Tibial nerve (tissue), 4 donors: ENCODE measurements around the gene DESI2. TPM values are rescaled to one million over a fixed set of nuclear protein-coding genes. Genes with fewer than 3 reads are reported as not detected.

Experiments
- DNase-seq, 2 donors: peaks; one replicate each; pipeline ENCODE4 v3.0.0-alpha.2; 2019; ENCODE audit warnings: low spot score in 2 of 2
- H3K27ac ChIP-seq, 4 donors: fragments of 200-600 bp; sonication (generic) in 3 of 4; one replicate each; pipeline ENCODE4 v1.5.1; 2017 to 2019; ENCODE audit warnings: mild to moderate bottlenecking in 1 of 4
- H3K27me3 ChIP-seq, 2 donors: fragments of 200-600 bp; sonication (generic) in 1 of 2; one replicate each; pipeline versions ENCODE4 v1.5.1 to v1.6.0; 2017 to 2019
- H3K36me3 ChIP-seq, 3 donors: fragments of 200-600 bp; sonication (generic); one replicate each; pipeline ENCODE4 v1.5.1; 2018 to 2019
- H3K4me1 ChIP-seq, 4 donors: fragments of 200-600 bp; sonication (generic) in 3 of 4; one replicate each; pipeline ENCODE4 v1.5.1; 2017 to 2019
- H3K4me3 ChIP-seq, 4 donors: fragments of 200-600 bp; sonication (generic) in 3 of 4; one replicate each; pipeline ENCODE4 v1.5.1; 2017 to 2019; ENCODE audit warnings: mild to moderate bottlenecking in 1 of 4, moderate library complexity in 1 of 4
- H3K9me3 ChIP-seq, 4 donors: fragments of 200-600 bp; sonication (generic) in 3 of 4; one replicate each; pipeline ENCODE4 v1.5.1; 2017 to 2019
- CTCF ChIP-seq, 5 experiments: fragments of 200-600 bp in 3 of 5; fragments of 450-650 bp in 2 of 5; sonication (generic) in 3 of 5; IDR thresholded peaks; one replicate each; pipeline ENCODE4 v1.5.1; 2016 to 2019; ENCODE audit warnings: antibody characterized with exemption in 5 of 5, mild to moderate bottlenecking in 3 of 5, moderate library complexity in 2 of 5
- EP300 ChIP-seq, 2 donors: sonication (generic); formaldehyde crosslinking; IDR thresholded peaks; one replicate each; pipeline ENCODE4 v1.6.1; 2017; ENCODE audit warnings: antibody characterized with exemption in 2 of 2, mild to moderate bottlenecking in 1 of 2
- POLR2A ChIP-seq, 2 donors: fragments of 450-650 bp; IDR thresholded peaks; one replicate each; pipeline ENCODE4 v1.6.1; 2017; ENCODE audit warnings: antibody characterized with exemption in 2 of 2, mild to moderate bottlenecking in 2 of 2, moderate library complexity in 2 of 2
- WGBS, 2 donors: methylation state at CpG; one replicate each; pipeline ENCODE4 v1.1.5; 2018; 5-methylcytosine and 5-hydroxymethylcytosine counted together
- total RNA-seq, 4 donors: library from RNA; depleted of rRNA; stranded (reverse); fragments of >200 nt; gene quantifications; one replicate each; pipeline ENCODE4 v1.1.0, GENCODE V29; 2016

DESI2 gene
- total RNA-seq, 4 donors from 2014 or later: 18.8 to 25.5 (median 23.1) TPM

GRCh38 chr1:244614879-244615278, 38.0 kb upstream of the DESI2 start:
- peaks cover 0 to 4% (median 0%) of the 10 kb centered on the region in 3 donors for H3K36me3 ChIP-seq
- DNase-seq: no peak
- peaks cover 0 to 7% (median 0%) of the 10 kb centered on the region in 4 donors for H3K9me3 ChIP-seq
- H3K27me3 ChIP-seq: no peaks in the 10 kb centered on the region
- H3K4me1 ChIP-seq: no peaks in the 10 kb centered on the region
- 38 to 58% methylated on average over 3 of the region's 3 CpGs for WGBS, 2 donors
- H3K4me3 ChIP-seq: no peak overlapping the region
- TF ChIP-seq CTCF (IDR thresholded peaks at IDR 0.05) (no peak), POLR2A (IDR thresholded peaks at IDR 0.05) (no peak), EP300 (IDR thresholded peaks at IDR 0.05) (no peak)
- no peak overlapping the region for H3K27ac ChIP-seq

DNA sequence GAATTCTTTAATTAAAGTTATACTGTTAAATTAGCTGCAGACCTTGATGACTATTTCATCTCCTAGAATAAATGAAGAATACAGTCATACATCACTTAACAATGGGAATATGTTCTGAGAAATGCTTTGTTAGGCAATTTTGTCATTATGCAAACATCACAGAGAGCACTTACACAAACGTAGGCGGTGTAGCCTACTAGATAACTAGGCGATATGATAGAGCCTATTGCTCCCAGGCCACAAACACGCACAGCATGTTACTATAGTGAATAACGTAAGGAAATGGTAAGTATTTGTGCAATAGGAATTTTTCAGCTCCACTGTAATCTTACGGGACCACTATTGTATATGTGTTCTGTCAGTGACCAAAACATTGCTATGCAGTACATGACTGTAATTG, 37.6 kb upstream of the DESI2 start:
- TF ChIP-seq EP300 (IDR thresholded peaks at IDR 0.05) (no peak), POLR2A (IDR thresholded peaks at IDR 0.05) (no peak), CTCF (IDR thresholded peaks at IDR 0.05) (no peak)
- 64 to 68% methylated on average over 6 of the region's 6 CpGs for WGBS, 2 donors
- Histone ChIP-seq H3K9me3 (peaks cover 0 to 7% (median 0%) of the 10 kb centered on the region in 4 donors), H3K27me3 (no peaks in the 10 kb centered on the region), H3K4me1 (no peaks in the 10 kb centered on the region), H3K27ac (no peak overlapping the region), H3K36me3 (peaks cover 0 to 4% (median 0%) of the 10 kb centered on the region in 3 donors), H3K4me3 (no peak overlapping the region)
- no peak for DNase-seq

GRCh38 chr1:244626709-244627108, 26.2 kb upstream of the DESI2 start:
- H3K27me3 ChIP-seq: no peaks in the 10 kb centered on the region
- H3K4me3 ChIP-seq: no peak overlapping the region
- H3K27ac ChIP-seq: no peak overlapping the region
- DNase-seq: no peak
- no peaks in the 10 kb centered on the region for H3K9me3 ChIP-seq
- no peaks in the 10 kb centered on the region for H3K4me1 ChIP-seq
- H3K36me3 ChIP-seq: no peaks in the 10 kb centered on the region
- no peak for TF ChIP-seq EP300 (IDR thresholded peaks at IDR 0.05)
- no peak for TF ChIP-seq CTCF (IDR thresholded peaks at IDR 0.05)
- TF ChIP-seq POLR2A (IDR thresholded peaks at IDR 0.05): no peak
- WGBS, 2 donors: 90 to 93% methylated on average over 4 of the region's 4 CpGs

GRCh38 chr1:244628789-244629188, 24.1 kb upstream of the DESI2 start:
- Histone ChIP-seq H3K27me3 (no peaks in the 10 kb centered on the region), H3K4me1 (no peaks in the 10 kb centered on the region), H3K36me3 (no peaks in the 10 kb centered on the region), H3K9me3 (peaks cover 0 to 4% (median 0%) of the 10 kb centered on the region in 4 donors), H3K4me3 (no peak overlapping the region), H3K27ac (no peak overlapping the region)
- WGBS, 2 donors: 75 to 81% methylated on average over 5 of the region's 5 CpGs
- no peak for DNase-seq
- TF ChIP-seq CTCF (IDR thresholded peaks at IDR 0.05) (no peak), EP300 (IDR thresholded peaks at IDR 0.05) (no peak), POLR2A (IDR thresholded peaks at IDR 0.05) (no peak)

DNA sequence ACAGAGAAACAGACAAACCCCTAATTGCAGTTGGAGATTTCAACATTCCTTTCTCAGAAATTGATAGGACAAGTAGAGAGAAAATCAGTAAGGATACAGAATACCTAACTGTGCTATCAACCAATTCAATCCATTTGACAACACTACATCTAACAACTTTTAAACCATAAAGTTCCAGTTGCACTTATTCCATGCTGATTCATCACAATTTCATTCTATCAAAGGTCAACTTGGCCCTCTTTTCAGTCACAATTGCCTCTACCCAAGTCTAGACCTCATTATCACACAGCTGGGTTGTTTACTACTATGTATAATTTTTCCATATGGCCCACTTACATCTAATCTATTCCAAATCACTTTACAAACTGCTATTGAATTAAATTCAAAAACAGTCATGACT, 19.8 kb upstream of the DESI2 start:
- no peaks in the 10 kb centered on the region for H3K27me3 ChIP-seq
- no peak for TF ChIP-seq CTCF (IDR thresholded peaks at IDR 0.05)
- no peak for TF ChIP-seq POLR2A (IDR thresholded peaks at IDR 0.05)
- no peak for TF ChIP-seq EP300 (IDR thresholded peaks at IDR 0.05)
- no peaks in the 10 kb centered on the region for H3K36me3 ChIP-seq
- H3K4me1 ChIP-seq: no peaks in the 10 kb centered on the region
- H3K4me3 ChIP-seq: no peak overlapping the region
- H3K9me3 ChIP-seq: peaks cover 0 to 4% (median 0%) of the 10 kb centered on the region in 4 donors
- DNase-seq: no peak
- no peak overlapping the region for H3K27ac ChIP-seq
